ENCODE data around the gene SMOC2.

- TF ChIP-seq CTCF (CRISPR knock-in tag; IDR thresholded peaks at IDR 0.05), result no peak
- no peak for TF ChIP-seq TOE1 (CRISPR knock-in tag; IDR thresholded peaks at IDR 0.05)
- TF ChIP-seq NR2F6 (IDR thresholded peaks at IDR 0.05), result no peak
- TF ChIP-seq NR2F6 (CRISPR knock-in tag; IDR thresholded peaks at IDR 0.05), result no peak
- TF ChIP-seq ZNF691 (CRISPR knock-in tag; IDR thresholded peaks at IDR 0.05; ENCODE audit: borderline replicate concordance, low read depth), result no peak
These were observed 7.4 kb downstream of the SMOC2 start for GRCh38 chr6:168448243-168448855.

All from HepG2 (cell line).